GM18511 (cell line): ENCODE measurements around the gene EXOC3L4.

Source experiments
- ATAC-seq: cut with Tn5 transposase; IDR thresholded peaks from one replicate; pipeline ENCODE4 v1.9.1; 2021; ENCODE audit warnings: mild to moderate bottlenecking, moderate library complexity; ENCODE audit not compliant: unreplicated experiment

Gene EXOC3L4

GRCh38 chr14:103130017-103130764 is 35.7 kb downstream of the EXOC3L4 start:
- no peak for ATAC-seq

- no peak for ATAC-seq
Measured at GRCh38 chr14:103130965-103131364, 36.4 kb downstream of the EXOC3L4 start.

DNA sequence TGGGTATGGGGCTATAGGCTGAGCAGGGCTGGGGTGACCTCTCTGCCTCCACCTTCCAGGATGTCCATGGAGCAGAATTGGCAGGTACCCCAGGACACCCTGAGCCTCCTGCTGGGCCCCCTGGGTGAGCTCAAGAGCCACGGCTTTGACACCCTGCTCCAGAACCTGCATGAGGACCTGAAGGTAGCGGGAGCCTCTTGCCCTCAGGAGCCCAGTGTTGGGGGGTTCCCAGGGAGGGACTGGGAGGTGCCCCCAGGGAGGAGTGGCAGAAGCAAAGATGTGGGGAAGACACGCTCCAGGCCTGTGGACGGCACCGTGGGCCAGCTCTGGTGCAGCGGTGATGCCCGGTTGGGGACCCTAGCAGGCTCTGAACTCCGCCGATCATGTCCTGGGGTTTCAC is 37.1 kb downstream of the EXOC3L4 start:
- no peak for ATAC-seq

DNA sequence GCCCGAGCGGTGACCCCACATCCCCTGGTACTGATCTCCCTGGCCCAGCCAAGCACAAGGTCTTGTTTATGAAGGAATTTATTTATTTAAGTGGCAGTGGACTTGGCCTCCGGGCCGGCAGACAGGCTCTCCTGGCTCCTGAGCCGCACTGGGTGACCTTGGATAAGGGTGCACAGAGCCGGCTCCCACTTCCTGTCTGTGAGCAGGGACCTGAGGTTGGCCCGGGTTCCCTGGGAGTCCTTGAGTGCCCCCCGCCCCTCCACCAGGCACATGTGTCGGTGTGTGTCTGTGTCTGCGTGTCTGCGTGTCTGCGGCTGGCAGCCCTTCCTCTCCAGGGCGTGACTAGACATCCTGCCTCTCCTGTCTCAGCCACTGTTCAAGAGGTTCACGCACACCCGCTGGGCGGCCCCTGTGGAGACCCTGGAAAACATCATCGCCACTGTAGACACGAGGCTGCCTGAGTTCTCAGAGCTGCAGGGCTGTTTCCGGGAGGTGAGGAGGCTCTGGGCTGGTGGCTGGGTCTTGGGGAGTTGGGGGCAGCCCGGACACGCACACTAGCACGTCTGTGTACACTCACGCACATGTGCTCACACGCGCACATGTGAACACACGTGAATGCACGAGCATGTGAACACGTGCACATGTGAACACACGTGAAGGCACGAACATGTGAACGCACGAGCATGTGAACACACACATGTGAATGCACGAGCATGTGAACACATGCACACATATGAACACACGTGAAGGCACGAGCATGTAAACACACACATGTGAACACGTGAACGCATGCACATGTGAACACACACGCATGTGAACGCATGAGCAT is 38.1 kb downstream of the EXOC3L4 start:
- ATAC-seq: no peak

DNA sequence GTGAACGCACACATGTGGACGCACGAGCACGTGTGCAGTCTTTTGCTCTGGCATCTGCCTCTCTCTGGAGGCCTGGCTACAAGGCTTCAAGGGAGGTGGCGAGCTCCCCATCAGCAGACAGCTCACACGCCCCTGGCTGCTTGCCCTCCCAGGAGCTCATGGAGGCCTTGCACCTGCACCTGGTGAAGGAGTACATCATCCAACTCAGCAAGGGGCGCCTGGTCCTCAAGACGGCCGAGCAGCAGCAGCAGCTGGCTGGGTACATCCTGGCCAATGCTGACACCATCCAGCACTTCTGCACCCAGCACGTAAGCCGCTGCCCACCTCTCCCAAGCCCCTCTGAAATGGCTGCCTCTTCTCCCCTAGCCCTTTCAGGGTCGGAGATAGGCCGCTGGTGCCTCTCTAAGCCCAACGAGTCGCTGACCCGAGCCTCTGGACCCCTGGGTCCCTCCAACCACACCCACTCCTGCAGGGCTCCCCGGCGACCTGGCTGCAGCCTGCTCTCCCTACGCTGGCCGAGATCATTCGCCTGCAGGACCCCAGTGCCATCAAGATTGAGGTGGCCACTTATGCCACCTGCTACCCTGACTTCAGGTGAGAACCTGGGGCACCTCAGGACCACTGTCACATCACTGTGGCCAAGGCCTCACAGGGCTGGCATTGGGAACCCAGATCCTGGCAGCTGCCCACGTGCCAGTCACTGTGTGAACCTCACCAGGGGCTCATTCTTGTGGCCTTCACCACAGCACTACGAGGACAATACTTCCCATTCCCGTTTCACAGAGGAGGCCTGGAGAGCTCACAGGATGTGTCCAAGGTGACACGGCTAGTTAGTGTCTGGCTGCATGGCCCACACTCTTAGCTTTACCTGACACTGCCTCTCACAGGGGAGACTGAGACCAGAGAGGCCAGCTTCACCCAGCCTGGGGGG is 39.0 kb downstream of the EXOC3L4 start:
- ATAC-seq: no peak

GRCh38 chr14:103134405-103134804 is 39.9 kb downstream of the EXOC3L4 start:
- ATAC-seq: no peak

DNA sequence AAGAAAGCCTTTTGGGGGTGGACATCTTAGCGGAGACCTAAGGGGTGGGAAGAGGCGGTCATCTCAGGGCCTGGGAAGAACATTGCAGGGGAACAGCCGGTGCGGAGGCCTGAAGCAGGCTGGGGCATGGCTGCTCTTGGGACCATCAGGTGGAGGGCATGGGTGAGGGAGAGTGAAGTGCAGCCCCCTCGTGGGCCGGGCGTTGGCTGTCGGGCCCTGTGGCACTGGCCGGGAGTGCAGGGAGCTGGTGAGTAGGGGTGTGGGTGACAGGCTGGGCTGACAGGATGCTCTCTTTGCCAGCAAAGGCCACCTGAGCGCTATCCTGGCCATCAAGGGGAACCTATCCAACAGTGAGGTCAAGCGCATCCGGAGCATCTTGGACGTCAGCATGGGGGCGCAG is 40.4 kb downstream of the EXOC3L4 start:
- no peak for ATAC-seq

DNA sequence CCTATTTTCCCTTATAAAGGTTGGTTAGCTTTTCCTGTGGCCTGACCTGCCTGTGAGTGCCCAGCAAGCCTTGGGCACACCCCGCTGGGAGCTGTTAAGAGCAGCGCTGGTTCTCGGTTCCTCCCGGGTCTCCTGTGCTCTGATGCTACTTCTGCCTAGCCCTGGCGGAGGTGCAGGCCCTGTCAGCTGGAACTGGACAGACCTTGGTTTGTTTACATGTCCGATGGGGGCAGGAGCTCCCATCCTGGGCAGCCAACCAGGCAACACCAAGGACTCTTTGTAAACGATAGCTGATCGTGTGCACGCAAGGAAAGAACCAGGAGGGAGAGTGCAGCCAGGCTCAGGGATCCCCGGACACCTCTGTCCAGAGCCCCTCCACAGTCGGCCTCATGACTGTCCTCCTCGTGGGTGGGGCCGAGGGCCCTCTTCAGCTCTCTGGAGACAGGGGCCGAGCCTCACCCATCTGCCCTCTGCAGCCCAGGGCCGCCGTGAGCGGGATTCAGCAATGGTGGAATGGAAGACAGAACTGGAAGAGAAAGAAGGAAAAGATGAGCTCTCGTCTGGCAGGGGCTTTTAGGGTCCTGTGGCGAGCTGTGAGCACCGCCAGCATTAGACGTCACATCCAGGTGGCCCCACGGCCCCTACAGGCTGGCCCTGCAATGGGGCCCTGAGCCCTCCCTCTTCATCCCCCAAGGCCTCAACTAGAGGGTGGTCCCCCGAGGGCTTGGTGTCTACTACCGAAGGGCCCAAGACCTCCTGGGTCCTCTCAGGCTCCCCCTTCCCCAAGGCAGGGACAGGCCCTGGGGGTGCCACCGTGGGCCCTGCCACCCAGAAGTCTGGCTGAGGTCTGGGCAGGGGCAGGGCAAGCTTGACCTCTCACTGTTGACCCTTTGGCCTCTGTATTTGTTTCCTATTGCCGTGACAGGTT is 41.1 kb downstream of the EXOC3L4 start:
- no peak for ATAC-seq

GRCh38 chr14:103136388-103137271 is 42.1 kb downstream of the EXOC3L4 start:
- no peak for ATAC-seq

- no peak for ATAC-seq
Measured at GRCh38 chr14:103137689-103138300, 43.3 kb downstream of the EXOC3L4 start.

DNA sequence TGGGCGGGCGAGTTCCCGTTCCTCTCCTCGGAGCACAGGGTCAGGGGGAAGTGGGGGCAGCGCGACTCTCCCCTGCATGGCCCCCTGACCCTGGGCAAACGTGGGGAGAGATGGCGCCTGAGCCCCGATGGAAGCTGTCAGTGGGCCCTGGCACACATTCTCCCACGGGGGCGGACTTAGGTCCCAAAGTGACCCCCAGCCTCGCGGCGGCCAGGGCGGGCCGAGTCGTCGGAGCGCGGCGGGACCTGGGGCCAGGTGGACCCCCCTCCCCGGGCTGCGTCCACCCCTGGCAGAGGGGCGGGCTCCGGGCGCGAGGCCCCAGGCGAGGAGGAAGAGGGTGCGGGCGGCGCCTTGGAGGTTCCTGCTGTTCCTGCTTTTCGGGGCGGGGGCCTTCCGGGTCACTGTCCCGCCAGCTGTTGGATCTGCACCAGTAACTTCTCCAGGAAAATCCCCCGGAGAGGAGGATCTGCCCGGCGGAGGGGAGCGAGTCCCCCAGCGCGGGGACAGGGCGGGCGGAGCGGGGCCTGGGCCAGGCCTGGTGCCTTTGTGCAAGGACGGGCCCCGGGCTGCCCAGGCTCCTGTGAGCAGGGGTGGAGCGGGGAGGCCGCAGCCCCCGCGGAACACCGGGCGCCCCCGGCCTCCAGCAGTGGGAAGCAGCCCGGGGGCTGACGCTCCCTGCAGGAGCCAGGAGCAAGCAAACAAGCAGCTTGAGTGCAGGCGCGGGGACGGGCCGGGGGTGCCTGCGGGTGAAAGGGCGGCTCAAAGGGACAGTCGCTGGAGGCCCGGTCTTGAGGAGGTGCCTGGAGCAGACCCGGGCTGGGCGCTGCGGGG is 44.0 kb downstream of the EXOC3L4 start:
- ATAC-seq: no peak

DNA sequence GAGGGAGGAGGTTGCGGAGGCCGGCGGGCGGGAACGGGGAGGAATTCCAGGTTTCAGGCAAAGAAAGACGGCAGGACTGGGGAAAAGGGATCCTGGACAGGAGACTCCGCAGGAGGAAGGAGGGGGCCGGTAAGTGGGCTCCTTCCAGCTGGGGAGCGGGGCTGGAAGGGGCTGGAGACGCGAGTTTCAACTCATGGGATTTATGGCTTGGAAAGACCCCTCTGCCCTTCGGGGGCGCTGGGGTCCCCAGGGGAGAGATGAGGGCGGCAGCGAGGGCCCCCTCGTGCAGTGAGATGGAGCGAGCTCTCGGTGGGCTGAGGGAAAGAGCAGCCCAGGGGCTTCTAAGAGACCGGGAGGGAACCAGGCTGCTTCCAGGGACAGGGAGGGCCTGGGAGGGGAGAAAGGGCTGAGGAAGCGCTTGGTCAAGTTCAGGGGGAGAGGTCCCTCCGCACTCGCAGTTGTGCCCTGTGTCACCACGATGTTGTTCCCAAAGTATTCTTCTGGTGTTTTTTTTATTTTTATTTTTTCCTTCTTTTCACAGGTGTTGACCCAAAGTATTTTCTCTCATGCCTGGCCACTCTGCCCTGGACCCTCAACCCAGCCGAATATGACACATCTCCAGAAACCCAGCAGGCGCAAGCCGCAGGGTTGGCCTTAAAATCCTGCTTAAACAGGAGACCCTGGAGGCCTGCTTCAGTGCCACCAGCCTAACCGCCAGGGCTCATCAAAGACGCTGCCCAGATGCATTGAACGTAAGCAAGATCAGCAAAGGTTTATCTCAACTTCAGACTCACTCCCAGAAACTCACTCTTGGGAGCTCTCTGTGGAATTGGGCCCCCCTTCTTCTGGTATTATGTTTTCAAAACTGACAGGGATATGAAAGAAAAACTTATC is 44.9 kb downstream of the EXOC3L4 start:
- no peak for ATAC-seq

GRCh38 chr14:103140316-103141109 is 46.0 kb downstream of the EXOC3L4 start:
- no peak for ATAC-seq

DNA sequence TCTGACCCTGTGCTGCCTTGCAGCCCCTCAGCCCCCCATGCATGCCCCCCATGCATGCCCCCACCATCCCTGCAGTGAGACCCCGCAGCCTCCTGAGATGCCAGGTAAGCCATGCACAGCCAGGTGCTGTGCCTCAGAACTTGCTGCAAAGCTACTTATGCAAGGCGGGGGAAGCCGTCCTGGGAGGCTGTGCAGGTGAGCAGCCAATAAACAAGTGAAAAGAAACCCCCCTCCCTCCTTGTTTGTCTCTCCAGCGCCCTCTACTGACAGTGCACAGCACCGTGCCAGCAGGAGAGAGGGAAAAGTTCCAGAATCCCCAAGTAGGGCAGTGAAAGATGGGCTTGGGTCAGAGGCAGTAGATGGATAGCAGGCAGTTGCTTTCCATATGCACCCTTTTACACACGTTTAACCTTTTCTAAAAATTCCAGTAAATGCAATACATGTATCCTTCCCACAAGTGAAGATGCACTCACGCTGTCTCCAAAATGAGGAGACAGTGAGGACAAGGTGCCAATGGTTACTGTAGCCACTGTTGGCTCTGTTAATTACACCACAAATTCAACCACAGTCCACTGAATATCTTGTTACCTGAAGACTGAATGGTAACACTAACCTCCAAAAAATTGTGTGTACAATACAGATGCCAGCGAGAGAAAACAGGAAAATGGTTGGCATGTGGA is 46.7 kb downstream of the EXOC3L4 start:
- ATAC-seq: no peak

DNA sequence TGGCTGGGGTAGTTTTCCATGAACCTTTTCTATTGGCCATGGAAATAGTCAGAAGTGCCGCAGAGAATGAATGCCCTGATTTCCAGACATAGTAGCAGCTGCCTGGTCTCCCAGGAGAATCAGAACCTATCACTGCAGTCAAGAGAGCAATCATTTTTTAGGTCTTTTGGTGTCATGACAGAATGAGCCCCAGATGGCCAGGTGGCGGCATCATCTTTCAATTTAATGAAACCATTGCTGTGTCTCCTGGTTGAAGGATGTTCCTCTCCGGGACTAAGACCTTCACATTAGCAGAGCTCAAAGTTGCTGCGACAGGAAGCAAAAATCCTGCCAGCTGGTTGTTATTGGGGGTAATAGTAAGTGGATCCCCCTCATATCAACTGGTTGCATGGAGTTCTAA is 47.5 kb downstream of the EXOC3L4 start:
- ATAC-seq: no peak
